ENCODE data around the gene PIGS.
"Not testable (repeated sequence)": the region's sequence is repeated elsewhere in the genome, so short reads cannot be mapped to it uniquely, and the experiment has no call there.

Gene PIGS

DNA sequence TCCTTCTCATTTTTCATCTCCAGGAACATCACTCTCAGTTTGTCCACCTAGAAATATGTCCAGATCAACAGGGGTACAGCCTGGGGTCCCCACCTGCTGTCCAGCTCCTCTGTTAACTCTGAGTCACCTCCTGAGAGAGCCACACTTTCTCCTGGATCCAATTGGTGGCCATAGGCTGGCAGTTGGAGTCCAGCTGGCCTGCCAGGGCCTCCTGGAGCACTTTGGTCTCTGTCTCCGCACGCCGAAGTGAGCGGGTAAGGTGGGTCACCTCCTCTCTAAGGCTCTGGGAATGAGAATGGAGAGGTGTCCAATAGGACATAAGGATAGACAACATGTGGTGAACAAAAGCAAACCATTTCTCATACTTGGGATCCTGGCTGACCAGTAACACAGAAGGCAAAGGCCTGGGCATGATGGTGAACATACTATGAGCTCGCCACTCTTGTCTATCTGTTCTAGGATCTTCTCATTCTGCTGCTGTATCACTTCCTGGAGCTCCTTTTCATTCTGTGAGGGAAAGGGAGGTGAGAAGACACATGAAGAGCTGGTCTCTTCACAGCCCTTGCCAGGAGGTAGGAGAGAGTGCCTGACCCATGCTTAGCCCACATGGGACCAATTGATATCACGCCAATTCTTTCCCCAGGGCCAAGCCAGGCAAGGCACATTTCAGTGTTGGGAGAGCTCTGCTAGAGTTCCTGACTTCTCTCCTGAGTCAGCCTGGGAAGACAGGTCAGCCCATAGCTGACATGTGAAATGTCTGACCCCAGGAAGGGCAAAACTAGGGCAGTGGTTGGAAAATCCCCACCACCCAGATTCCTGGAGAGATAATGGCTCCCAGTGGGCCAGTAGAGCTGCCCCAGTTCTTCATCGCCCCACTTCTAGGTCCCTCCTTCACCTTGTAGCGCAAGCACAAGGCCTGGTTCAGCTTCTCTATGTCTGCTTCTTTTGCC is 7.2 kb upstream of the PIGS start:
- DNase-seq (ENCODE audit: low spot score), result no peak

DNA sequence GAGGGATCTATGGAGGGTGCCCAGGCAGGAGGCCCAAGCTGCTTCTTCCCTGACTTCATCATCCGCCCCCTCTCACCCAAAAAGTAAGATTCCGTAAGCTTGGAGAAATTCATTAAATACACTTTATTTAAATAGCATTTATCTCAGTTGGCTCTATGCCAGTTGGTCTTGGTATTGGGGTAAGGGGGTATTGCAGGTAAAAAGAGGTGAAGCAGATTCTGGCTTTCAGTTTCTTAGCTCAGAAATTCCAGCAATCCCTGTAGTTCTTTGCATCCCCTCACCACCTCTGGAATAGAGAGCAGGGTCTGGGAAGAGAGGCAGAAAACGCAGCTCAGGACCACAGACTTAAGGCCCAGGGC is 6.1 kb upstream of the PIGS start:
- no peak for DNase-seq (ENCODE audit: low spot score)

DNA sequence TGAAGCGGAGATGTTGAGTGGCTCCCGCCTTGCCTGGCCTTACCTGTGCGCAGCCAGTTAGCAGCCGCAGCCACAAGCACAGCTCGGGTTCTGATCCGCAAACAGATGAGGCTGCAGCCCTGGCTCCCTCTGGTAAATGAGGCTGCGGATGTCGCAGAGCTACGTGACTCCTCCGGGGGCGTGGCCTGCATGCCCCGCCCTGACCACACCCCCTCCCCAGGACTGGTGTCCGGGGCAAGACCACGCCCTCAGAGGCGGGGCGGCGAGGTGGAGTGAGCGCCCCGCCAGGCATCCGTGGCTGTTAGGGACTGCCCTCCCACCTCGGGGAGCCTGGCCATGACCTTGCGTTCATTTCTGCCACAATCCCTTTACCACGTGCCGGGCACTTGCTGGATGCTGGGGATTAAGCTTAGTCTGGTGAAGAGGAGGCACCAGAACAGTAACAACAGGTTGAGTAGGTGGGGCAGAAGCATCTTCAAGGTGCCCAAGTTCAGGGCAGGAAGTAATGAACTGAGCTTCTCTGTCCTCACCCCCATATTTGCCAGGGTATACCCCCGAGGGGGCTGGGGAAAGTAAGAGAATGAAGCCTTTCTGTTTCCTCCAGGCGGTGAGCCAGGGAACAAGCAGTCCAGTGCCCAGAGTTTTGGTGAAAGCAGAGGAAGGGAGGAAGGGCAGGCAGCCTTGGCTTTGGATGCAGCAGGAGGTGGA is 5.6 kb upstream of the PIGS start, which contains the start of gene ALDOC:
Gene ALDOC, minus strand, starts transcription at position 138 of the 708 bp plus-strand sequence. CDS start 1,363 bp downstream, outside the sequence.
- DNase-seq (ENCODE audit: low spot score), result peak; percentile 98

DNA sequence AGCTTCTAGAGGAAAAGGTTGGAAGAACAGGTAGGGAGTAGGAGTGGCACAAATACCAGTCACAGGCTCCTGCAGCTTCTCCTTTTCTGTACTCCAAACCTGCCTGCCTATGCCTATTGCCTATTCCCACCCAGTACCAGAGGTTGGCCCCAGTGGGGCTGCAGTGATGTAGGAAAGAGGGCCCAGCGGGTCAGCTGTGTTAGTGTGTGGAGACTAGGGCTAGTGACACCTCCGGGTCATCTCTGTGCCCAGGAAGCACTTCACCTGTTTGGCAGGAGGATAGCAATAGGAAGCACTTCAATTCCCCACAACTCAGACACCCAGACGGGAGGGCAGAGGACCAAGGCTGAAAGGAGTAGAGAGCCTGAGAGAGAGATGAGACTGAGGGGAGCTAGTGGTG is 4.7 kb upstream of the PIGS start:
- not testable (repeated sequence) for DNase-seq (ENCODE audit: low spot score)

DNA sequence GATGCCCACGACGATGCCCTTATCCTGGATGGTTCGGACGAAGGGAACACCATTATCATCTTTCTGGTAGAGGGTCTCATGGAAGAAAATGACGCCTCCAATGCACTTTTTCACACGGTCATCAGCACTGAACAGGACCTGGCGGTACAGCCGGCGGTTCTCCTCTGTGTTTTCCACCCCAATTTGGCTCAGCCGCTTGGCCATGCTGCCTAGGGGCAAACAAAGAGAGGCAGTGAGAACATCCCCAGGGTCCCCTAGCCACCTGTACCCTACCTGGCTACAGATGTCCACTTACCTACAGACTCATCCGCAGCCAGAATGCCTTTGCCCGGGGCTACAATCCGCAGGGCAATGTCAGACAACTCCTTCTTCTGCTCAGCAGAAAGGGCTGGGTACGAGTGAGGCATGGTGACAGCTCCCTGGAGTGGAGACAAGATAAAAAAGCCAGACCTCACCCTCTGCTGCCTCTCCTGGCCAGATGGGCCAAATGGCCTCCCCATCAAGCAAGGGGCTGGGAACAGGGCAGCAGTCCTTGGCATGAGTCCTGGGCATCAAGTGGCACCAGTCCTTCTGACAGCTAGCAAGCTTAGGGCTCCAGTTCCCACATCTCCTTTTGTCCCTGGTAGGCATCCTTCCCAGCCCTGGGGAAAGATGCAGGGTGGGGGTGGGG is 3.9 kb upstream of the PIGS start:
- no peak for DNase-seq (ENCODE audit: low spot score)

DNA sequence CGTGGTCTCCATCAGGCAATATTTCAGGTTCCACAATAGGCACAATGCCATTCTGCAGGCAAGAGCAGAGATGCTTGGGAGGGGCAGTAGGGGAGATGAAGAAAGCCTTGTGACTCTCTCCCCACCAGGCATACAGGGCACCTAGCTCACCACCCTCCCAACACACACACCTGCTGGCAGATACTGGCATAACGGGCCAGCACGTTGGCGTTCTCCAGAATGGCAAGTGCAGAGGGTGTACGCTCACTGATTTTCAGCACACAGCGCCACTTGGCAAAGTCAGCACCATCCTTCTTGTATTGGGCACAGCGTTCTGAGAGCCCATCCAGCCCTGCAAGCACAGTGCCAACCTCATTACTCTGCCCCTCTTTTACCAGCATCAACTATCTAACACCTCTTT is 3.2 kb upstream of the PIGS start:
- DNase-seq (ENCODE audit: low spot score), result no peak

DNA sequence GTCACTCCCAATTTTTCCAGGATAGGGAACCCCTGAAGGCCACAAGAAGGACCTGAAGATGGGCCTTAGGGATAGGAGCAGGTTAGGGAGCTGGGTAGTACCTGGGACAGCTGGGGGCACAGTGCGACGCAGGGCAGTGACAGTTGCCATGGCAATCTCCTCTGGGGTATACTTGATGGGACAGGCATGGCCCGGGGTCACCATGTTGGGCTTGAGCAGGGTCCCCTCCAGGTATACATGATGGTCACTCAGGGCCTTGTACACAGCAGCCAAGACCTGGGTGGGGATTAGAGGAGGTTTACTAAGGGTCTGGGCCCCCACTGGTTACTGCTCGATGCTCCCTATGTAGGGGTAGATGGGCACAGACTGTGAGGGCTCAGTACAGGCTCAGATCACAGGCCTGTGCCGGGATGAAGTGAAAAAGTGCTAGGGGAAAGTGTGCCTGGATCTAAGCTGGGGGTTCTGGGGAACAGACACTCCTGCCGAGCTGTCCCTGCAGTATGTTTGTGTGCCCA is 2.7 kb upstream of the PIGS start:
- DNase-seq (ENCODE audit: low spot score), result no peak

DNA sequence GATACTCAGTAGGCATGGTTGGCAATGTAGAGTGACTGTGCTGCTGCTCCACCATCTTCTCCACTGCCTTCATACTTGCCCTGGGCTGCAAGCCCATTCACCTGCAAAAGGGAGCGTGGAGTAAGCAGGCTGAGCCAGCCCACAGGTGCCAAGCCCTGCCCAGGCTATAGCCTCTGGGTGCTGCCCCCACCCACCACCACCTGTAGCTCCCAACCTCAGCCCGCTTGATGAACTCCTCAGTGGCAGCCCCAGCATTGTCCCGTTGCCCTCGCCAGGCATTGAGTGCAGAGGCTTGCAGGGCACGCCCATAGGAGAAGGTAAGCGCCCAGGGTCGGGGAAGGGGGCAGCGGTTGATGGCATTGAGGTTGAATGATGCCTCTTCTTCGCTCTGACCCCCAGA is 2.2 kb upstream of the PIGS start:
- DNase-seq (ENCODE audit: low spot score), result no peak

DNA sequence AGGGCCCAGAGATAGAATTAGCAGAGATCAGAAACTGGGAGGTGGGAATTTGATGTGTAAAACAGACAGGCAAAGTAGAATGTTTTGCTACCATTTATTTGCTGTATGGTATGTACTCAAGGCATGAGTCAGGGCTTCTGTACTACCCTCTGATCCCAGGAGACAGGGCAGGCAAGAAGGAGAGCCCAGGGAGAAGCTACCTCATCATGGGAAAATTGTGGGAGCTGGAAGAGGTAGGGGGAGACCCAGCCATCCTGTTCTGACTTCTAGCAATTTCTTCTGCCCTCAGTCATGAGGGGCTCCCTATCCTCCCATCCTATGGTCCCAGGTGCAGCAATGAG is 1.7 kb upstream of the PIGS start:
- DNase-seq (ENCODE audit: low spot score), result no peak

DNA sequence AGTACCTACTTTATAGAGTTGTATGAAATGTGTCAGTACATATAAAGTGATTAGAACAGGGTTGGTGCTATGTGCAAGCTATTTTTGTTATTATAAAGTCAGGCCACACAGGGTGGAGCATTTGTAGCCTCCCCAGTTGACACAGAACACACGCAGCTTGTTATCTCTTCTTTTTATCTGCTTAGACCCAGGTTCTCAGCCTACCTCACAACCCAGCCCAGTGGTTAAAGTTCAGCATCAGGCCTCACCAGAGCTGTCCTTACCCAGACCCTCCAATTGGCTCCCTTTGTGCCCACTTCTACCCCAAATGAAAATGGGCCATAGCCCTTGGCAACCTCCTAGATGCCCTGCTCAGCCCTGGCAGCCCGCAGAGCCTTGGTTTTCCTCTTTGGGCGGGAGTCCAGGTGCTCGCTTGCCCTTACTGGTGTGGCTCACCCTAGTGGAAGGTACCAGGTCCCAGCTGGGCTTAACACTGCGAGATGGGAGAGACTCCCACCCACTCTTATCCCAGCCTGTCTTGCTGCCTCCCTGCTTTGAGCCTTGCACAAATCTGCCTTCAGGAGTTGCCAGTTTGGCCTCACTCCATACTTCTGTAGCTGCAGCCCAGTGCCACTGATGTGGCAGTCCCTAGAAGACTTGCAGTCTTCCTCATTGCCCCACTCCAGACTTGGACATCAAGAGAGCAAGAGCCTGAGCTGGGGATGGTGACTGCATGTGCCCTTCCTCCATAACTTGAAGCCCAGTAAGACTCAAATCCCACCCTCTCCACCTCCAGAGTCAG is 1.1 kb upstream of the PIGS start:
- no peak for DNase-seq (ENCODE audit: low spot score)

DNA sequence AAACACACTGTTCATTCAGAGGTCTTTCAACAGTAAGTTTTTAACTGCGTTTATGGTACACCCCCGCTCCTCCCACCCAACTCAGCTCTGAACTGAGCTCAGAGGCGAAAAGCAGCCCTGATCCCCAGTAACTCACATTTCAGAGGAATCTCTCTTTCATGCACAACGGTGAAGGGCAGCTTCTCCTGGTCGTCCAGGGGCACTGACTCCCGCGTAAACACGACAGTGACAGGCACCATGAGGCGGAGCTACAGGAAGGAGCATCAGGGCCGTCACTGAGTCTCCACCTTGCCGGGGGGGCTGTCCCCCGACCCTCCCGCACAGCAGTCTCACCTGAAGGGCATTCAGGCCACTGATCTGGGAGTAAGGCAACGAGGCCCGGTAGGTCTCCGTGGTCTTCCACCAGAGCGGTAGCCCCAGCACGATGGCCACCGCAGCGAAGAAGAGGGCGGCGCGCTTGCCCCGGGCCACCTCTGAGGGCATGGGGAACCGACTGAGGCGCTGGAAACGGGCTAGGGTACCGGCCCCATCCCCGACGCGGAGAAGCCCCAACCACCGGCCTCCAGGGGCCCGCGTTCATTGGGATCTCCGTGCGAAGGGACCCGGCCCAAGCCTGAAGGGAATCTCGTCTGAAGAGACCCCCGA is 486 bp downstream of the PIGS start:
- peak; percentile 45 for DNase-seq (ENCODE audit: low spot score)

DNA sequence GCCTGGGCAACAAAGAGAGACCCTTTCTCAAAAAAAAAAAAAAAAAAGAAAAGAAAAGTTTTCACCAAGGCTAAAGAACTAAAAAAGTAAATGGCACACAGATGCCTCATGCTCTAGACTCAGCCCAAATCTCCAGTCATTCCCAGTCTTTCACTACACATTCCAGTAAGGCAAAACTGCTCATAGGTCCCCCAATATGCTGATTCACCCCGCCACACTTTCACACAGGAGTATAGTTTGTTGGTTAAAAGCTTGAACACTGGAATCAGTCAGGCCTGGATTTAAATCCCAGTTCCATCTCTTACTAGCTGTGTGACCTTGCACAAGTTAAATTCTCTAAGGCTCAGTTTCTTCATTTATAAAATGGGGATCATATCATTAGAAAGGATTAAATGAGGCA is 1.9 kb downstream of the PIGS start:
- DNase-seq (ENCODE audit: low spot score), result no peak

DNA sequence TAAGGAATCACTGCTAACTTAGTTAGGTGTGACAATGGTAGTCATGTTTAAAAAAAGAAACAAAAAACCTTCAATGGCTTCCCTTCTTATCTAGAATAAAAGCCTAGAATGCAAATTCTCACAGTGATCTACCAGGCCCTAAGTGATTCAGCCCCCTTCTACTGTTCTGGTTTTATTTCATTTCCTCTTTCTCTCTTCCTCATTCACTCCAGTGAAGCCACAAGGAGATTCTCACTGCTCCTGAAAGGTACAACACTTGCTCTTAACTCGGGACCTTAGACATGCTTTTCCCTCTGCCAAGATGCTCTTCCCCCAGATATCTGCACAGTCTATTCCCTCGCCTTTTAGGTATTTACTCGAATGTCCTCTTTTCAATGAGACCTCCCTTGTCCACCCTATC is 3.7 kb downstream of the PIGS start:
- no peak for DNase-seq (ENCODE audit: low spot score)

DNA sequence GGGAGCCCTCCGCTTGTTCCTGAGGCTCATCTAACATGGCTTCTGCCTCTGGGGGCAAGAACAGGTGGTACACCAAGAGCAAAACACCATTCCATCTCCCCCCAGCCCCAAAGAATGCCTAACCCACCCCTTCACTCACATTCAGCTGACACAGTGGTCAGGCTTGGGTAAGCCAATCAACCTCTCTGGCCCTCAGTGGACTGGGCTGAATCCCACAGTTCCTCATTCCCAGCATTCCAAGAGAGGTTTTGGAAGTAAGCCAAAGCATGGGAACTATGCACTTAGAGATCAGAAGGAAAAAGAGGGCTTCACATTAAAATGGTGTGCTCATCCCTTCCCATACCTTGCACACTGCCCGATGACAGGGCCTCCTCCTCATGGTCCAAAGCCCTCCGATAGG is 7.8 kb downstream of the PIGS start:
- DNase-seq (ENCODE audit: low spot score), result no peak

DNA sequence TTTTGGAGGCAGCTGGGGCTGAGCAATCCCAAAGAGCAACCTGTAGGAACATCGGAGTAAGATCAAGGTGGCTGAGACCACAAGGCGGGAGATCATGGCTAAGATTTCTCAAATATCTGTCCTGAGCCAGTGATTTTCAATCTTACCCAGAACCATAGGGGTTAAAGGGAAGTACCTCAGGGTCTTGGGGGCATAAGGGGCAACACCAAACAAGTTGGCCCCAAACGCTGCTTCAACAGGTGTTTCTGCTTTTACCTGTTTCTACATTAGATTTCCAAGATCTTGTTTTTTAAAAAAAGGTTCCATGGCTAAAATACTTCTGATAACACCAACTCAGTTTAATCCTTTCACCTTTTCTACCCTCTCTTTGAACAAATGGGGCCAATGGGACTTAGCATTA is 16.3 kb downstream of the PIGS start:
- no peak for DNase-seq (ENCODE audit: low spot score)

DNA sequence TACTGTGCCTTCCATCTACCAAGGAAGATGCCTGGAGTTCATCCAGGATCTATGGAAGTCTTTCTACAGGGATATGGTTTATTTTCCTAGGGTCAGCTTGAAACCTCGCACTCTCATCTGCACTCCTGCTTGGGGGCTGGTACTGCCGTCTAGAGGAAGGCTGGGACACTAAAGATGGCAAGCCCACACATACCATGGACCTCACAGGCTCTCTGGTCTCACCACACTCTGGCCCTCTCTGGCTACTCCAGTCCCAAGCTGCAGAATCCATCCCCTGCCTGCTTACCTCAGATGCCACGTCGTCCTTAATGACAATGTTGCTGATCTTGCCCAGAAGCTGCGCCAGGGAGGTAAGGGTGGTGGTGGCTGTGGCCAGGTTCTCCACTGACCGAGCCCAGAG is 16.8 kb downstream of the PIGS start:
- DNase-seq (ENCODE audit: low spot score), result no peak

DNA sequence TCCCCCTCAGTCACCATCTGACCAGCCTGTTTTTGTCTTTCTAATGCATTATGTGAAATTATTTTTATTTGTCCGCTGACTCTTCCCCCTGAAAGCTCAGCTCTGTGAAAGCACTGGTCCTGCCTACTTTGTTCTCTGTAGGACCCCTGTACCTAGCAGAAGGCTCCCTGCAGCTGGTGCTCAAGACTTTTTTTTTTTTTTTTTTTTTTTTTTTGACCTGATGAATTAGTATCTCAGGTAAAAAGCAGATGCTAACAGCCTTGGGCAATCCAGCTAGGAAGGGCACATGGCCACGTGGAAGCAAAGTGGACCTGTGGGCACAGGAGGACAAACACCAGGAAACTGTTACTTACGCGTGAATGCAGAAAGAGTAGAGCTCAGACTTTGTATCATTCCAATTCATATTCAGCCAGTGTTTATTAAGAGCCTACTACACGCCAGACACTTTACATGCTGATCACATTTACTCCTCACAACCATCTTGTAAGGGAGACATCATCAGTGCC is 18.3 kb downstream of the PIGS start:
- DNase-seq (ENCODE audit: low spot score), result no peak

DNA sequence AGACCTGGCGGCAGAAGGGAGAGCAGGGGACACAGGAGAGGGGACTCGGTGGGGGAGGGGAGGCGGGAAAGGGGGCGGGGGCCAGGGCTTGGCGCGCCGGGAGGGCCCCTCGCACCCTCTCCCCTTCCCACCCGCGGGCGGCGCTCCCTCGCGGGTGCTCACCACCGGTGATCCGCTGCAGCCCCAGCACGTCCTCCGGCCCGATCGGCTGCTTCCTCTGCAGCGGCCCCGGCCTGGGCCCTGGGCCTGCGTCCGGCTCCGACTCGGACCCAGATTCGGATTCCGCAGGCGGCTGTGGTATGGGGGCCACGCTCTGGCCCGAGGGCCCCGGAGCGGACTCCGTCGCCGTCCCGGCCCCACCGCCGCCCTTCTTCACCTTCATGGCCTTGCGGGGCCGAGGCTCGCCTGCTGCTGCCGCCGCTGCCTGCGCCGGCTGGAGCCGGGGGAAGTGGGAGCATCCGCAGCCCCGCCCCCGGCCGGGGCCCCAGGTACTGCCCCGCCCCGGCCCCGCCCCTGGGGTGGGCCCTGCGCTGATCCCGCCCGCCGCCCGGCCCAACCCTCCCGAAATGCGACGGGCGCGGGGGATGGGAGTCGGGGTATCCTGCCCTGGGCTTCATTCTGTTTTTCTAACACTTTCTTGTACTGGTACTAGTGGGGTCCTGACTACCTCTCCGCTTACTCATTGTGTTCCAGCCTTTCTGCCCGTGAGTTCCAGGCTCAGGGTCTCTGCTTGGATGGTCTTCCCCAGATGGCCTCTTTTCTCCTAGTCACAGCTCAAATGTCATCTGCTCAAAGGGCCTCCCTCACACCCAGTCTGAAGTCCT is 18.9 kb downstream of the PIGS start, which contains the start of gene UNC119:
Gene UNC119, minus strand, starts transcription at position 449 of the 824 bp plus-strand sequence. Its CDS starts 67 bp downstream, at position 382.
- peak; percentile 70 for DNase-seq (ENCODE audit: low spot score)

DNA sequence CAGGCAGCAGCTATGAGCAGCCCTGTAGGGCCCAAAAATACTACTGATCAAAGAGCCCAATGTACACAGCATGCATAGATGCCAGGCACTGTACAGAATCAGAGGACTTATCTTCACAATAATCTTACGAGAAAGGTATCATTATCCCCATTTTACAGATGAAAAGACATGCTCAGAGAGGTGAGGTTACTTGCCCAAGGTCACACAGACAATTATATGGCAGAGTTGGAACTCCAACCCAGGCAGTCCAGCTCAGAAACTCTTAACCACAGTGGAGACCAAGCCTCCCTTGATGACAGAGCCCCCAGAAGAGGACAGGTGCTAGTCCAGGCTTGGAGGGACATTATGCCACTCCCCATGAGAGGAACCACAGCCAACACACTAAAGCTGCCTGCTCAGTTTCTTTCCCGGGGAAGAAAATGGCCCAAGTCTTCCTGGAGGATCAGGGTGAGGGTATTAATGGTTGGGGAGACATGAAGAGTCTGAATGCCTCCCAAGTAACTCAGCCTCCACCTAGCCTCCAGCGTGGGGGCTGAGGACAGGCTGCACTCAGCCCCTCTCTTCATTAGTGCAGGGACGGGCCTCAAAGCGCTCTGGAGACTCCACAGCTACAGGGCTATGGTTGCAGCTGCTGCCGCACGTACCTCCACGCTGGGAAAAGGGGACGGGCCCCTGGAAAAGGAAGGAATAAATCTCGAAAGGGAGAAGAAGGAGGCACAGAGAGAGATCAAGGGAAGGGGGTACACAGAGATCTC is 19.7 kb downstream of the PIGS start:
- DNase-seq (ENCODE audit: low spot score), result no peak

Measured in CD4-positive, alpha-beta T cell treated with Interleukin-2 at 100 ng/mL for 4 hours (primary cell).